Vagina (tissue), 2 donors: Measurements from ENCODE around the gene TCOF1. TPM values are rescaled to one million over a fixed set of nuclear protein-coding genes. Genes with fewer than 3 reads are reported as not detected.
"Not testable (repeated sequence)": the region's sequence is repeated elsewhere in the genome, so short reads cannot be mapped to it uniquely, and the experiment has no call there.

ENCODE experiments used
- DNase-seq, 2 donors: peaks; one replicate each; pipeline ENCODE4 v3.0.0-alpha.2; 2017; ENCODE audit errors: extremely low spot score in 2 of 2
- H3K27ac ChIP-seq: fragments of 200-600 bp; sonication (generic); one replicate; pipeline ENCODE4 v1.5.1; 2019
- H3K27me3 ChIP-seq: fragments of 200-600 bp; sonication (generic); one replicate; pipeline ENCODE4 v1.5.1; 2019
- H3K36me3 ChIP-seq, 2 donors: fragments of 200-600 bp; sonication (generic); one replicate each; pipeline ENCODE4 v1.5.1; 2017 to 2019
- H3K4me1 ChIP-seq: fragments of 200-600 bp; sonication (generic); one replicate; pipeline ENCODE4 v1.5.1; 2019
- H3K4me3 ChIP-seq, 2 donors: fragments of 200-600 bp; sonication (generic); 1 replicate in 1 of 2; 2 replicates in 1 of 2; pipeline ENCODE4 v1.5.1; 2016 to 2019
- H3K9me3 ChIP-seq: fragments of 200-600 bp; sonication (generic); one replicate; pipeline ENCODE4 v1.5.1; 2019
- CTCF ChIP-seq, 3 experiments: fragments of 450-650 bp in 2 of 3; fragments of 200-600 bp in 1 of 3; sonication (generic) in 1 of 3; IDR thresholded peaks; one replicate each; pipeline ENCODE4 v1.5.1; 2017 to 2019; ENCODE audit warnings: antibody characterized with exemption in 3 of 3, mild to moderate bottlenecking in 2 of 3, moderate library complexity in 2 of 3
- POLR2A ChIP-seq, 2 donors: fragments of 450-650 bp; IDR thresholded peaks; one replicate each; pipeline ENCODE4 v1.6.1; 2017; ENCODE audit warnings: antibody characterized with exemption in 2 of 2, mild to moderate bottlenecking in 2 of 2, moderate library complexity in 2 of 2
- POLR2AphosphoS5 ChIP-seq, 2 donors: sonication (generic); formaldehyde crosslinking; IDR thresholded peaks; one replicate each; pipeline ENCODE4 v1.9.0; 2017; ENCODE audit warnings: antibody characterized with exemption in 2 of 2, mild to moderate bottlenecking in 2 of 2, low read depth in 1 of 2; ENCODE audit not compliant: insufficient read depth in 1 of 2
- intact Hi-C: fragments of 100-400 bp; cut with DNase I; formaldehyde crosslinking; loops from one replicate; pipeline ENCODE4 v1.15.1; 2023
- total RNA-seq: library from RNA; depleted of rRNA; stranded (reverse); fragments of >200 nt; gene quantifications from one replicate; pipeline ENCODE4 v1.2.3, GENCODE V29; 2016

The TCOF1 gene
- total RNA-seq, 1 donor from 2014 or later: 39.3 TPM

DNA sequence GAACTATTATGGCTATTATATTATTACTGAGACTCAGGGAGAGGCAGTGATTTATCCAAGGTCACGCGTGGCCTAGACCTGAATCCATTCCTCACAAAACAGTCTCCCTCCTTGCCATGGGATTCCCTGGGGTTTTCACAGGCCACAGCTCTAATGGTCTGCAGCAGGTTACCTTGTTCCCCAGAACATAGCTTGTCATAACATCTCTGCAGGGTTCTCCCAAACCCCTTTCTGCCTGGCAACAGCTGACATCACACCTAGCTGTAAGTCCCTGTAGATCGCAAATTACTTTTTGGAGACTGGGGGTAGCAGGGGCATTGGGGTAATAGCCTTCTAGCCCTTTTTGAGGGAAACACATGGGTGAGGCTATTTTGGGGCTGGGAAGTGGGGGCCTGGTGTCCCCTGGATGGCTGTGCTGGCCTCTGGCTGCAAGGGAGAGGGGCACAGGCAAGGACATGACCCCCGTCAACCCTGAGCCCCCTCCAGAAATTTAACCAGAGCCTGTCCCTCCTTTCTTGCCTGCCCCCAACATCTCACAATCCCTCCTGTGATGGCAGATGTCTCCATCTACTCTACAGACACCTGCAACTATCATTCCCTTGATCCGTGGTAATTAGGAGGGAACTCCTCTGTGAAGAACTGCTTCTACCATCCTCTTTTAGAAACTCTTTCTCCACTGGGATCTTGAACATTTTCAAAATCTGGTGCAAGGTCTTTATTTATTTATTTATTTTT is 53.9 kb downstream of the TCOF1 start:
- TF ChIP-seq POLR2AphosphoS5 (IDR thresholded peaks at IDR 0.05; ENCODE audit: insufficient read depth in 1 of 2, low read depth in 1 of 2): no peak
- no peak for TF ChIP-seq CTCF (IDR thresholded peaks at IDR 0.05)
- TF ChIP-seq POLR2A (IDR thresholded peaks at IDR 0.05): no peak
- Histone ChIP-seq H3K36me3 (no peaks in the 10 kb centered on the region), H3K27me3 (no peaks in the 10 kb centered on the region), H3K4me1 (peaks cover 15% of the 10 kb centered on the region), H3K27ac (peak overlapping the region; percentile 78), H3K9me3 (no peaks in the 10 kb centered on the region), H3K4me3 (peak overlapping the region; percentile 48 to 51)
- intact Hi-C loops: loop anchor here (10.0 kb wide), 1 partner anchor 457 kb away; no protein-coding TSS in a partner anchor
- DNase-seq: no peak

DNA sequence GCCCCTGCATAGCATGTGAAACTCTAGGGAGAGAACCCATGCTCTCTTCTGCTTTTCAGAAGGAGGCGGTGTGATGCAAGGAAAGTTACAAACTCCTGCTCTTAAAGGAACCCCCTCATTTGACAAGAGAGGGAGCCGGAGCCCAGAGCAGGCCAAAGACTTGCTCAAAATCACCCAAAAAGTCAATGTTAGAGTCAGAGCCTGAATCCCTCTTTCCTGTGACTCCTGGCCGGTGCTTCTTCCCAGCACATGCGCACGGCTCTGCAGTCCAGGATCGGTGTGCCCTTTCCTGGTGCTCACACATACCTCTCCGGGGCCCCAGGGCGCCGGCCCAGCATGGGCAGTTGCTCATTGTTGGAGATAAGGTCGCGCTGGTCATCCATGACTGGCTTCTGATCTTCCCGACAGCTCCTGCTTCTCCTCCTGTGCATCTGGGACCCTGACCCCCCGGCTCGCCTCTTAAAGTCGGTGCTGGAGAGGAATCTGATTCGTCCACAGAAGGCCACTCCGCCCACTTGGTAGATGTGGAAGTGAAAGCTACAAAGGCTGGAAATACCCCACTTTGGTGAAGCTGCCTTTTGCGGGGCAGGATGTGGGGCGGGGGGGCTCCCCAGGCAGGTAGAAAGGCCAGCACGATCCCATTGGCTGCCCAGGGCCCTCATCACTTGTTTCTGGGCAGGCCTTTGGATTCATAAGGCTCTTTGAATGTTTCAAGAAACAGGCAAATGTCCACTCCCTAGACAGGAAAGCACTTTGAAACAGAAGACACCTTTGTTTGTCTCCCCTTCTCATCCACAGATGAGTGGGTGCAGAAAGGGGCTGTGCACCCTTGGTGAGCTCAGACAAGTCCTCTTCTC is 55.0 kb downstream of the TCOF1 start, which contains the start of gene CD74:
Gene CD74 (minus strand): TSS at position 592 of the 857 bp plus-strand sequence. CDS start 161 bp downstream, at position 431.
- Histone ChIP-seq H3K27ac (peak within 1 kb of the TSS; percentile 78), H3K4me3 (peak within 1 kb of the TSS; percentile 48 to 51), H3K27me3 (no peaks in the 10 kb centered on the region), H3K9me3 (no peaks in the 10 kb centered on the region), H3K36me3 (no peaks in the 10 kb centered on the region), H3K4me1 (peaks cover 15% of the 10 kb centered on the region)
- DNase-seq: no peak
- peak; percentile 30 to 79 for TF ChIP-seq POLR2AphosphoS5 (IDR thresholded peaks at IDR 0.05; ENCODE audit: insufficient read depth in 1 of 2, low read depth in 1 of 2)
- TF ChIP-seq CTCF (IDR thresholded peaks at IDR 0.05): no peak
- TF ChIP-seq POLR2A (IDR thresholded peaks at IDR 0.05): peak in 1 of 2 donors; percentile 52
- intact Hi-C loops: loop anchor here (10.0 kb wide), 1 partner anchor 458 kb away; no protein-coding TSS in a partner anchor

DNA sequence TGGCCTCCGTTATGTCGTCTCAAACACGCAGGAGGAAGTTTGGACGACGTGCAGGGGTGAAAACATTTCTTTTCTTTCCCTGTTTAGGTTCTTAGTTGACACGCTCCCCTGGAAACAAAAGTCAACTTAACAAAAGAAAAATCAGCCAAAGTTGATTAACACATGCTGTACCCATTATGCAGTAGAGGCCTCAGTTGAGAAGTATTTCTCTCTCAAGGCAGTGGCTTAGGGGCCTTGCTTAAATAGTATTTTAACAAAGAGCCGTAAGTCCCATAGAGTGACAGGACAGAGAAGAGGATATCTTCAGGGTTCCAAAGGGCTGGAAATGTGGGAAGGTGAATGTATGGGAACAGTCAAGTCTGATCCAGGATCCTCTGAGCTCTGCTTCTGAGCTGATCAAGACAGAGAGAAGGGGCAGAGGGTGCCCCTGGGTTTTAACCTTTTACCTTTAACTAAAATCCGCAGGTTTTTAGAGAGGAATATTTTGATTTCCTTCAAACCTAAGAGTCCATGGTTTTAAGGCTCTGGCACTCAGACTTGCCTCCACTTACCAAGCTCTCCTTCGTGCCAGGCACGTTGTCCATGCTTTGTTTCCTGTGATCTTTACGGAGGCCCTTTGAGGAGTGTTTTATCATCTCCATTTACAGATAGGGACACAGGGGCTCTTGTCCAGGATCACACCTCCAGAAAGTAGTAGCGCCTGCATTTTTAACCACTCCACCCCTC is 55.8 kb downstream of the TCOF1 start:
- no peak for DNase-seq
- Histone ChIP-seq H3K4me1 (peaks cover 15% of the 10 kb centered on the region), H3K27ac (peak overlapping the region; percentile 78), H3K27me3 (no peaks in the 10 kb centered on the region), H3K4me3 (peak overlapping the region in 1 of 2 donors; percentile 48), H3K36me3 (no peaks in the 10 kb centered on the region), H3K9me3 (no peaks in the 10 kb centered on the region)
- no peak for TF ChIP-seq POLR2AphosphoS5 (IDR thresholded peaks at IDR 0.05; ENCODE audit: insufficient read depth in 1 of 2, low read depth in 1 of 2)
- TF ChIP-seq CTCF (IDR thresholded peaks at IDR 0.05): no peak
- no peak for TF ChIP-seq POLR2A (IDR thresholded peaks at IDR 0.05)
- intact Hi-C loops: loop anchor here (10.0 kb wide), 1 partner anchor 459 kb away; no protein-coding TSS in a partner anchor

GRCh38 chr5:150413902-150414790 is 56.6 kb downstream of the TCOF1 start:
- not testable (repeated sequence) for H3K27me3 ChIP-seq, H3K9me3 ChIP-seq, H3K36me3 ChIP-seq, H3K4me3 ChIP-seq
- H3K4me1 ChIP-seq: peaks cover 15% of the 10 kb centered on the region
- DNase-seq: peak in 1 of 2 donors; percentile 55
- H3K27ac ChIP-seq: peak overlapping the region; percentile 78
- intact Hi-C loops: loop anchor here (10.0 kb wide), 1 partner anchor 459 kb away; no protein-coding TSS in a partner anchor
